Measurements from ENCODE around the gene SC5D. TPM values are rescaled to one million over a fixed set of nuclear protein-coding genes. Genes with fewer than 3 reads are reported as not detected.

Gene SC5D
- total RNA-seq, 1 experiment from 2014 or later: 82.5 TPM

DNA sequence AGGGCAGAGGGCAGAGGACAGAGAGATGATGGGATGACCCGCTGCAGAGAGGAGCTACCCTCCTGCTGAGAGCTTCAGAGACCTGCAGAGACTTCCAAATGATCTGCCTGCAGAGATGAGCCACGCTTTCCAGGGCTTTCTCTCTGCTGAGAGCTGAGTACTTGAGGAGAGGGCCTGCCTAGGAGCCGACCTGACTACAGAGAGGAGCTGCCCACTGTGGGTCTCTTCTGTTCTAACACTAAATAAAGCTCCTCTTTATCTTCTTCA, 45.9 kb upstream of the SC5D start:
- Histone ChIP-seq H3K36me3 (ENCODE audit: insufficient read depth, low read length, poor library complexity, severe bottlenecking) (no peaks in the 10 kb centered on the region), H3K4me1 (ENCODE audit: insufficient read depth, low read length, poor library complexity, severe bottlenecking) (no peaks in the 10 kb centered on the region), H3K4me3 (ENCODE audit: low read depth, low read length, poor library complexity, severe bottlenecking) (no peak overlapping the region), H3K27ac (ENCODE audit: low read depth, low read length, poor library complexity, severe bottlenecking) (no peak overlapping the region), H3K27me3 (replicated peaks; ENCODE audit: insufficient read depth, low read depth, low read length, poor library complexity) (no peaks in the 10 kb centered on the region), H3K9me3 (ENCODE audit: low read depth, low read length, poor library complexity, severe bottlenecking) (no peaks in the 10 kb centered on the region)
- no peak for TF ChIP-seq CTCF (conservative IDR thresholded peaks at IDR 0.05; ENCODE audit: low read depth, low read length)
- TF ChIP-seq EZH2 (IDR thresholded peaks at IDR 0.05; ENCODE audit: borderline replicate concordance, low read depth, low read length, poor library complexity, severe bottlenecking): no peak
- ChIA-PET POLR2A (ENCODE audit: low non-redundant PET) (no interaction called here), CTCF (no interaction called here)
- BruUV-seq (replicated peaks): no TSS peak
- intact Hi-C loops (cut with micrococcal nuclease; ENCODE audit: unreplicated experiment): no loop called here
- no peak for DNase-seq (ENCODE audit: low spot score)

DNA sequence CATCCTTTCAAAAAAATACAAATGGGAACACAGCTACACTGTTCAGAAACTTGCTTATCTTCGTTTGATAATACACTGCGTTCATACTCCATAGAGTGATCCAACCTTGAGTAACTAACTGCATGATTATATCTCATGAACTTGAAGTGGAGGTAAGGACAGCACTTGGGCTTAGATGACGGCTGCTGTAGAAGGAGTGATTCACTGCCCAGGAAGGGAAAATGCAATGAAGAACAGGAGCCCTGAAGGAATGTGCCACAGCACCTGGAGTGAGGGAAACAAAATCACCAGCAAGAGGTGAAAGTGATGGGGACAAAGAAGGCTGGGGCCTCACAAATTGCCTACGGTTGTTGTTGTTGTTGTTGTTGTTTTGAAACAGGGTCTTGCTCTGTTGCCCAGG, 44.1 kb upstream of the SC5D start:
- no peaks in the 10 kb centered on the region for H3K4me1 ChIP-seq (ENCODE audit: insufficient read depth, low read length, poor library complexity, severe bottlenecking)
- intact Hi-C loops (cut with micrococcal nuclease; ENCODE audit: unreplicated experiment): loop anchor here (2.0 kb wide), 1 partner anchor 342 kb away; no protein-coding TSS in a partner anchor
- H3K27ac ChIP-seq (ENCODE audit: low read depth, low read length, poor library complexity, severe bottlenecking): no peak overlapping the region
- CTCF ChIA-PET: no interaction called here
- no peak overlapping the region for H3K4me3 ChIP-seq (ENCODE audit: low read depth, low read length, poor library complexity, severe bottlenecking)
- no peak for DNase-seq (ENCODE audit: low spot score)
- POLR2A ChIA-PET (ENCODE audit: low non-redundant PET): no interaction called here
- no TSS peak for BruUV-seq (replicated peaks)
- no peak for TF ChIP-seq EZH2 (IDR thresholded peaks at IDR 0.05; ENCODE audit: borderline replicate concordance, low read depth, low read length, poor library complexity, severe bottlenecking)
- TF ChIP-seq CTCF (conservative IDR thresholded peaks at IDR 0.05; ENCODE audit: low read depth, low read length): no peak
- H3K27me3 ChIP-seq (replicated peaks; ENCODE audit: insufficient read depth, low read depth, low read length, poor library complexity): no peaks in the 10 kb centered on the region
- no peaks in the 10 kb centered on the region for H3K36me3 ChIP-seq (ENCODE audit: insufficient read depth, low read length, poor library complexity, severe bottlenecking)
- H3K9me3 ChIP-seq (ENCODE audit: low read depth, low read length, poor library complexity, severe bottlenecking): no peaks in the 10 kb centered on the region

GRCh38 chr11:121249039-121249663, 43.4 kb upstream of the SC5D start:
- ChIA-PET POLR2A (ENCODE audit: low non-redundant PET) (no interaction called here), CTCF (no interaction called here)
- H3K36me3 ChIP-seq (ENCODE audit: insufficient read depth, low read length, poor library complexity, severe bottlenecking): no peaks in the 10 kb centered on the region
- H3K9me3 ChIP-seq (ENCODE audit: low read depth, low read length, poor library complexity, severe bottlenecking): peaks cover under 1% of the 10 kb centered on the region
- H3K4me1 ChIP-seq (ENCODE audit: insufficient read depth, low read length, poor library complexity, severe bottlenecking): no peaks in the 10 kb centered on the region
- DNase-seq (ENCODE audit: low spot score): peak; percentile 62
- intact Hi-C loops (cut with micrococcal nuclease; ENCODE audit: unreplicated experiment): loop anchor here (2.0 kb wide), 1 partner anchor 342 kb away; no protein-coding TSS in a partner anchor
- TF ChIP-seq CTCF (conservative IDR thresholded peaks at IDR 0.05; ENCODE audit: low read depth, low read length): peak; percentile 82
- TF ChIP-seq EZH2 (IDR thresholded peaks at IDR 0.05; ENCODE audit: borderline replicate concordance, low read depth, low read length, poor library complexity, severe bottlenecking): no peak
- no peak overlapping the region for H3K27ac ChIP-seq (ENCODE audit: low read depth, low read length, poor library complexity, severe bottlenecking)
- H3K27me3 ChIP-seq (replicated peaks; ENCODE audit: insufficient read depth, low read depth, low read length, poor library complexity): no peaks in the 10 kb centered on the region
- BruUV-seq (replicated peaks): no TSS peak
- no peak overlapping the region for H3K4me3 ChIP-seq (ENCODE audit: low read depth, low read length, poor library complexity, severe bottlenecking)

Data from A673 (cell line).